ENCODE measurements around the gene MYOM3. TPM values are rescaled to one million over a fixed set of nuclear protein-coding genes. Genes with fewer than 3 reads are reported as not detected.
A peak's percentile ranks its signal among the peaks of the same experiment; 100 is the strongest.

The MYOM3 gene
- total and polyA plus RNA-seq, 2 of the 13 experiments (the other 11 are each of a cell fraction or from before 2014, with no cell fraction given) = 5.8 to 15.3 TPM

DNA sequence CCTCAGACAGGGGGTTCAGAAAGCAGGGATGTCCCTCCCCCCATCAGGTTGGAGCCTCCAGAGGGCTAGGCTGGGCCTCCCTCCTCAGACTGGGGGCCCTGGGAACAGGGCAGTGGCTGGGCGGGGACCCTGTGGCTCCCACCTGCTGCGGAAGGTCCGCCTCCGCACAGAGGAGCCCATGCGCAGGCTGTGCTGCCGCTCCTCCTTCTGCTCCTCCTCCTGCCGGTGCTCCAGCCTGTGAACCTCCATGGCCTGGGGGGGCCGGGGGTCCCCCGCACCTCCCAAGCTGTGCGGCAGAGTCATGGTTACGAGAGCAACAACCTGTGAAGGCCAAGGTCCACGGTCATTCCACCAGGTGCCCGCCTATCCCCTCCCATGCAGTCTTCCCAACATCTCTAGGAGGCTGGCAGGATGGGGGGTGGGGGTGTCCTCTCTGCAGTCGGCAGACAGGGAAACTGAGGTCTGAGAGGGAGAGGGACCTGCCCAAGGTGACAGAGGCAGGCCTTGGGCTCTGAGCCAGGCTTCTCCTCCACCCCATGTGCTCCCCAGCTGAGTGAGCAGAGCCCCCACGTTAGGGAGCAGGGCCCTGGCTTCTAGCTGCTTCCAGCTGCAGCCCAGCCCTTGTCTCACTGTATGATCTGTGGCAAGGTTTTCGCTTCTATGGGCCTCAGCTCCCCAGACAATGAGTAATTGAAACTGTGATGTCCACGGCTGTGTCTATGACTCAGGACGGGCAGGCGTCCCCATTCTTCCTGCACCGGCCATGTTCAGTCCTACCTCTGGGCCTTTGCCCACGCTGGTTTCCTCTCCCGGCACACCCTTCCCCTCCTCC lies 3.4 kb downstream of the MYOM3 start (continued):
- TF ChIP-seq SOX13 (IDR thresholded peaks at IDR 0.05) = no peak; the same call in 1 of the 2 replicates
- TF ChIP-seq SOX13 (CRISPR knock-in tag; conservative IDR thresholded peaks at IDR 0.05 in 1 of 2, IDR thresholded peaks at IDR 0.05 in 1 of 2) = peak in 1 of 2 experiments; percentile 48; a peak in 1 of 4 replicates
- TF ChIP-seq ZNF382 (CRISPR knock-in tag; IDR thresholded peaks at IDR 0.05; ENCODE audit: borderline replicate concordance) = no peak
- 0 out of 2 replicates have a peak, but pooled peaks have one; percentile 32 for TF ChIP-seq FOXK1 (CRISPR knock-in tag; IDR thresholded peaks at IDR 0.05; ENCODE audit: borderline replicate concordance, low read depth)
- no peak for TF ChIP-seq NR2F2 (IDR thresholded peaks at IDR 0.05; ENCODE audit: borderline replicate concordance, low read depth)
- no peak for TF ChIP-seq MNT (IDR thresholded peaks at IDR 0.05)
- peak in 1 of 2 experiments; percentile 50; a peak in 1 of 4 replicates for TF ChIP-seq EP300 (IDR thresholded peaks at IDR 0.05; ENCODE audit: low read depth in 2 of 2, low read length in 2 of 2)
- peak; percentile 64; the same call in 1 of the 2 replicates for TF ChIP-seq EP300 (CRISPR knock-in tag; IDR thresholded peaks at IDR 0.05; ENCODE audit: borderline replicate concordance)
- TF ChIP-seq MLLT10 (CRISPR knock-in tag; IDR thresholded peaks at IDR 0.05) = no peak
- no peak; the same call in 1 of the 2 replicates for TF ChIP-seq PPARG (CRISPR knock-in tag; conservative IDR thresholded peaks at IDR 0.05)
- TF ChIP-seq, protein P1, sequence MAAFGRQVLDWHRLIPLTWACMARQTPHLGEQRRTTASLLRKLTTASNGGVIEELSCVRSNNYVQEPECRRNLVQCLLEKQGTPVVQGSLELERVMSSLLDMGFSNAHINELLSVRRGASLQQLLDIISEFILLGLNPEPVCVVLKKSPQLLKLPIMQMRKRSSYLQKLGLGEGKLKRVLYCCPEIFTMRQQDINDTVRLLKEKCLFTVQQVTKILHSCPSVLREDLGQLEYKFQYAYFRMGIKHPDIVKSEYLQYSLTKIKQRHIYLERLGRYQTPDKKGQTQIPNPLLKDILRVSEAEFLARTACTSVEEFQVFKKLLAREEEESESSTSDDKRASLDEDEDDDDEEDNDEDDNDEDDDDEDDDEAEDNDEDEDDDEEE (CRISPR knock-in tag; IDR thresholded peaks at IDR 0.05) = no peak
- TF ChIP-seq ZNF546 (CRISPR knock-in tag; conservative IDR thresholded peaks at IDR 0.05) = no peak
- TF ChIP-seq, protein P2, sequence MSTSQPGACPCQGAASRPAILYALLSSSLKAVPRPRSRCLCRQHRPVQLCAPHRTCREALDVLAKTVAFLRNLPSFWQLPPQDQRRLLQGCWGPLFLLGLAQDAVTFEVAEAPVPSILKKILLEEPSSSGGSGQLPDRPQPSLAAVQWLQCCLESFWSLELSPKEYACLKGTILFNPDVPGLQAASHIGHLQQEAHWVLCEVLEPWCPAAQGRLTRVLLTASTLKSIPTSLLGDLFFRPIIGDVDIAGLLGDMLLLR (CRISPR knock-in tag; IDR thresholded peaks at IDR 0.05) = no peak
- 0 out of 2 replicates have a peak, but pooled peaks have one; percentile 30 for TF ChIP-seq ZNF337 (CRISPR knock-in tag; IDR thresholded peaks at IDR 0.05; ENCODE audit: borderline replicate concordance, low read depth)
- no peak for TF ChIP-seq GABPA (IDR thresholded peaks at IDR 0.05; ENCODE audit: low read depth, low read length)
- peak; percentile 54; the same call in 1 of the 2 replicates for TF ChIP-seq GABPA (CRISPR knock-in tag; IDR thresholded peaks at IDR 0.05; ENCODE audit: low read depth)
- TF ChIP-seq, protein P3, sequence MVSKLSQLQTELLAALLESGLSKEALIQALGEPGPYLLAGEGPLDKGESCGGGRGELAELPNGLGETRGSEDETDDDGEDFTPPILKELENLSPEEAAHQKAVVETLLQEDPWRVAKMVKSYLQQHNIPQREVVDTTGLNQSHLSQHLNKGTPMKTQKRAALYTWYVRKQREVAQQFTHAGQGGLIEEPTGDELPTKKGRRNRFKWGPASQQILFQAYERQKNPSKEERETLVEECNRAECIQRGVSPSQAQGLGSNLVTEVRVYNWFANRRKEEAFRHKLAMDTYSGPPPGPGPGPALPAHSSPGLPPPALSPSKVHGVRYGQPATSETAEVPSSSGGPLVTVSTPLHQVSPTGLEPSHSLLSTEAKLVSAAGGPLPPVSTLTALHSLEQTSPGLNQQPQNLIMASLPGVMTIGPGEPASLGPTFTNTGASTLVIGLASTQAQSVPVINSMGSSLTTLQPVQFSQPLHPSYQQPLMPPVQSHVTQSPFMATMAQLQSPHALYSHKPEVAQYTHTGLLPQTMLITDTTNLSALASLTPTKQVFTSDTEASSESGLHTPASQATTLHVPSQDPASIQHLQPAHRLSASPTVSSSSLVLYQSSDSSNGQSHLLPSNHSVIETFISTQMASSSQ (IDR thresholded peaks at IDR 0.05; ENCODE audit: low read depth) = no peak
- TF ChIP-seq, protein P3 (CRISPR knock-in tag; IDR thresholded peaks at IDR 0.05; ENCODE audit: borderline replicate concordance) = 0 out of 2 replicates have a peak, but pooled peaks have one; percentile 37
- no peak for TF ChIP-seq ZNF841 (CRISPR knock-in tag; IDR thresholded peaks at IDR 0.05; ENCODE audit: borderline replicate concordance)
- no peak for TF ChIP-seq ZNF564 (CRISPR knock-in tag; IDR thresholded peaks at IDR 0.05)
- TF ChIP-seq TEAD3 (CRISPR knock-in tag; optimal IDR thresholded peaks at IDR 0.05; ENCODE audit: borderline replicate concordance) = no peak
- no peak for TF ChIP-seq RFXANK (CRISPR knock-in tag; IDR thresholded peaks at IDR 0.05)

Measured in HepG2 (cell line).